HFFc6 (cell line): ENCODE measurements around the gene KNDC1. TPM values are rescaled to one million over a fixed set of nuclear protein-coding genes. Genes with fewer than 3 reads are reported as not detected.

Source experiments
- DNase-seq: peaks from one replicate; pipeline ENCODE4 v3.0.0-alpha.2; 2018
- H3K27ac Mint-ChIP-seq: 2 replicates; pipeline ENCODE4 v1.8.0; 2020; ENCODE audit warnings: mild to moderate bottlenecking, mixed read lengths
- H3K27me3 Mint-ChIP-seq: 2 replicates; pipeline ENCODE4 v1.8.0; 2021; ENCODE audit warnings: mild to moderate bottlenecking, moderate library complexity, mixed read lengths; ENCODE audit not compliant: insufficient read depth
- H3K36me3 Mint-ChIP-seq: 2 replicates; pipeline ENCODE4 v1.8.0; 2021; ENCODE audit warnings: low read depth, mixed read lengths
- H3K4me1 Mint-ChIP-seq: 2 replicates; pipeline ENCODE4 v1.8.0; 2020; ENCODE audit warnings: low read depth, mixed read lengths
- H3K4me3 Mint-ChIP-seq: 2 replicates; pipeline ENCODE4 v1.8.0; 2020; ENCODE audit warnings: mild to moderate bottlenecking, moderate library complexity, mixed read lengths
- H3K9me3 Mint-ChIP-seq: 2 replicates; pipeline ENCODE4 v1.8.0; 2020; ENCODE audit warnings: mild to moderate bottlenecking, mixed read lengths
- total RNA-seq, 6 experiments: library from RNA; stranded (reverse); fragmentation: NEBNext Ultra II Directional; extraction: Animal tissue kit (Norgen Biotek cat#: 25700); gene quantifications; 2 replicates in 1 of 6; 3 replicates in 5 of 6; pipeline ENCODE4 v1.2.3, GENCODE V29; 2021
- TF ChIP-seq, protein P1 (sequence below): fragments of 200-600 bp; sonication (generic); IDR thresholded peaks from 2 replicates; pipeline ENCODE4 v1.5.0; 2021; ENCODE audit warnings: antibody characterized with exemption, mild to moderate bottlenecking

KNDC1 gene
- total RNA-seq, 6 experiments from 2014 or later: 0.05 to 1.00 (median 0.28) TPM; not detected in 3

DNA sequence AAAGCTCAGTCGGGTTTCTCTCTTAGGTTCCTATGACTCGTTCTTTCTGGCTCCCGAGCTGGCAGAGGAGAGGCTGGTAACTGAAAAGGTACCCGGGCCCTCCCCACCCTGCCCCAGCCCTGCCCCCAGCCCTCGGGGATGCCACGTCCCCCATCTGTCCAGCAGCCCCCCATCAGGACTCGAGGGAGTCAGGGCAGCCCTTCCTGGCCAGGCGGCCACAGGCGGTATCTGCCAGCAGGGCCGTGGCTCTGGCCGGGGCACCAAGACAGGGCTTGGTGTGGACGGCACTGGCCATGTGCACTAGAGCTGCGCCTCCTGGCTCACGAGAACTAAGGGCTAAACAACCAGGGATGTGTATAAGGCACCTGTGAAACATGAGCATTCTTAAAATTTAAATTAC is 29.7 kb downstream of the KNDC1 start:
- H3K4me1 Mint-ChIP-seq: no peaks in the 10 kb centered on the region
- no peak overlapping the region for H3K4me3 Mint-ChIP-seq
- TF ChIP-seq, protein P1, sequence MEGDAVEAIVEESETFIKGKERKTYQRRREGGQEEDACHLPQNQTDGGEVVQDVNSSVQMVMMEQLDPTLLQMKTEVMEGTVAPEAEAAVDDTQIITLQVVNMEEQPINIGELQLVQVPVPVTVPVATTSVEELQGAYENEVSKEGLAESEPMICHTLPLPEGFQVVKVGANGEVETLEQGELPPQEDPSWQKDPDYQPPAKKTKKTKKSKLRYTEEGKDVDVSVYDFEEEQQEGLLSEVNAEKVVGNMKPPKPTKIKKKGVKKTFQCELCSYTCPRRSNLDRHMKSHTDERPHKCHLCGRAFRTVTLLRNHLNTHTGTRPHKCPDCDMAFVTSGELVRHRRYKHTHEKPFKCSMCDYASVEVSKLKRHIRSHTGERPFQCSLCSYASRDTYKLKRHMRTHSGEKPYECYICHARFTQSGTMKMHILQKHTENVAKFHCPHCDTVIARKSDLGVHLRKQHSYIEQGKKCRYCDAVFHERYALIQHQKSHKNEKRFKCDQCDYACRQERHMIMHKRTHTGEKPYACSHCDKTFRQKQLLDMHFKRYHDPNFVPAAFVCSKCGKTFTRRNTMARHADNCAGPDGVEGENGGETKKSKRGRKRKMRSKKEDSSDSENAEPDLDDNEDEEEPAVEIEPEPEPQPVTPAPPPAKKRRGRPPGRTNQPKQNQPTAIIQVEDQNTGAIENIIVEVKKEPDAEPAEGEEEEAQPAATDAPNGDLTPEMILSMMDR: no peak
- no peak overlapping the region for H3K27ac Mint-ChIP-seq
- H3K27me3 Mint-ChIP-seq: peaks cover 22% of the 10 kb centered on the region
- no peaks in the 10 kb centered on the region for H3K36me3 Mint-ChIP-seq
- peaks cover 10% of the 10 kb centered on the region for H3K9me3 Mint-ChIP-seq
- no peak for DNase-seq

DNA sequence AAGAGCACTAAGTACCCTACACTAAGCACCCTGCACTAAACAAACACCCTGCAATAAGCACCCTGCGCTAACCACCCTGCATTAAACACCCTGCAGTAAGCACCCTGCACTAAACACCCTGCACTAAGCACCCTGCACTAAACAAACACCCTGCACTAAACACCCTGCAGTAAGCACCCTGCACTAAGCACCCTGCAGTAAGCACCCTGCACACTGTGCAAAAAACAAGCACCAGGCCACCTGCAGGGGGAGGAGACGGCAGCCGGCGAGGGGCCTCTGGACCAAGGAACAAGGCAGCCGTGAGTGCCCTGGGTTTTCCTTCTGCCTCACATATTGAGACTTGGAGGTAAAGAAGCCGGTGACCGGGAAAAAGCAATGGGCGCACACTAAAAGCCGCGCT is 30.2 kb downstream of the KNDC1 start:
- peaks cover 14% of the 10 kb centered on the region; the same call in 1 of the 2 replicates for H3K9me3 Mint-ChIP-seq
- no peaks in the 10 kb centered on the region for H3K36me3 Mint-ChIP-seq

DNA sequence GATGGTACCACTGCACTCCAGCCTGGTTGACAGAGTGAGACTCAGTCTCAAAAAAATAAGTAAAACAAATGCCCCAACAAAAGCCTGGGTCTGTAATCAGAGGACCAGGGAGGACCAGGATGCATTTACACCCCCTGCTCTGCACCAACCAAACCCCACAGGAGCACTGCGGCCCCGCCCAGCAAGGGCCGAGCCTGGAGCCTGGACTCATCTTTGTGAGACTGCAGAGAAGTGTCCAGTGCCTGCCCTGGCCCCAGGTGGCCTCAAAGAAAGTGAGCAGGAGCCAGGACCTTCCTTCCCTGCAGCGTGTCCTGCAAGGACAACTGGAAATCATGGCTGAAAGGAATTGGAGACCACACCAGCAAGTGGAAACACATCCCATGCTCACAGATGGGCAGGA is 31.6 kb downstream of the KNDC1 start:
- Mint-ChIP-seq H3K4me1 (no peaks in the 10 kb centered on the region), H3K27me3 (peaks cover 19% of the 10 kb centered on the region), H3K4me3 (no peak overlapping the region), H3K27ac (no peak overlapping the region), H3K9me3 (peaks cover 18% of the 10 kb centered on the region; the same call in 1 of the 2 replicates), H3K36me3 (no peaks in the 10 kb centered on the region)
- DNase-seq: no peak
- TF ChIP-seq, protein P1: no peak

More for the DNA sequence above, 30.2 kb downstream of the KNDC1 start:
- DNase-seq: no peak
- TF ChIP-seq, protein P1: no peak
- no peak overlapping the region for H3K4me3 Mint-ChIP-seq
- H3K27ac Mint-ChIP-seq: no peak overlapping the region
- peaks cover 19% of the 10 kb centered on the region for H3K27me3 Mint-ChIP-seq
- H3K4me1 Mint-ChIP-seq: no peaks in the 10 kb centered on the region

DNA sequence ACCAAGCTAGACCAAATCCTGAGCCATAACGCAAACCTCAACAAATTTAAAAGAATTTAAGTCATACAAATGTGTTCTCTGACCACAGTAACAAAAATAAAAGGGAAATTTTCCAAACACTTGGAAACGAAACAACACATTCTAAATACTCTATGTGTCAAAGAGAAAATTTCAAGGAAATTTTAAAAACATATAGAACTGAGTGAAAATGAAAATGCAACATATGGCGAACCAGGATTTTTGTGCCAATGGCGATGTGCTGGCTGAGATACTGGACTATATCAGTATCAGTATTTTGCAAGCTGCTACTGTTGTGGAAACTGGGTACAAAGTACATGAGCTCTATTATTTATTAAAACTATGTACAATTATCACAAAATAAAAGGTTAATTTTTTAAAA is 34.1 kb downstream of the KNDC1 start:
- H3K27me3 Mint-ChIP-seq: peaks cover 19% of the 10 kb centered on the region
- H3K4me3 Mint-ChIP-seq: no peak overlapping the region
- H3K27ac Mint-ChIP-seq: no peak overlapping the region
- no peak for DNase-seq
- H3K36me3 Mint-ChIP-seq: no peaks in the 10 kb centered on the region
- no peaks in the 10 kb centered on the region for H3K4me1 Mint-ChIP-seq
- TF ChIP-seq, protein P1: no peak
- peaks cover 21% of the 10 kb centered on the region; the same call in 1 of the 2 replicates for H3K9me3 Mint-ChIP-seq

DNA sequence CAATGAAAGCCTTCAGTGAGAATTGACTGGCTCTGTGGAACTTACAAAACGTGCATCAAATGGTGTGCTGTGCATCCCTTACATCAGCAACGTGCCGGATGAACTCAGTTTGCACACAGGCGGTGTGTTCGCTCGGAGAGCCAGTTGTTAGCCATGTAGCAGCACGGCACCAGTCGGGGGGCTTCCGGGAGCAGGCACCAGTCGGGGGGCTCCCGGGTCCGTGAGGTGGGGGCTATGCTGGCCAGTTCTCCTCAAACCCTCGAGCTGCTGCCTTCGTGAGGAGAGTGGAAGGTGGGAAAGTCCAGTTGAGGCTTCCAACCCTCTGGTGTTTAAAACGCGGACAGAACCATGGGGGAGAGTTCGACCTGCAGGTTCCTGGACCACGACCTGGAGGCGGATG is 35.1 kb downstream of the KNDC1 start:
- TF ChIP-seq, protein P1: no peak
- H3K4me1 Mint-ChIP-seq: no peaks in the 10 kb centered on the region
- H3K4me3 Mint-ChIP-seq: no peak overlapping the region
- no peaks in the 10 kb centered on the region for H3K36me3 Mint-ChIP-seq
- H3K9me3 Mint-ChIP-seq: peaks cover 24% of the 10 kb centered on the region; the same call in 1 of the 2 replicates
- no peak for DNase-seq
- H3K27me3 Mint-ChIP-seq: peaks cover 16% of the 10 kb centered on the region; the same call in 1 of the 2 replicates
- no peak overlapping the region for H3K27ac Mint-ChIP-seq

DNA sequence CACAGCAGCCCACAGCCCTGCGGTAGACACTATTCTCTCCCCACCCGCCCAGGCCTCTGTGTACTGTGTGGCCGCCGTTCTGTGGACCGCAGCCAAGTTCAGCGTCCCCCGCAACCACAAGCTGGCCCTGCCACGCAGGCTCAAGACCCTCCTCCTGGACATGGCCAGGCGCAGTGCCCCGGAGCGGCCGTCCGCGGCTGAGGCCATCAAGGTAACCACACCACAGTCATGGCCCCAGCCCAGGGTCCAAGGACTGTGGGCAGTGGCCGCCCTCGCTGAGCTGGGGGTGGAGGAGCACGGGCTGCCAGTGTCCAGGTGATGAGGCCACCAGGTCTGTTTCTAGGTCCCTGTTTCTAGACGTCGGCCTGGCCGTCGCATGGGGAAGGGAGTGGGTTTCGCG is 35.6 kb downstream of the KNDC1 start:
- no peak overlapping the region for H3K4me3 Mint-ChIP-seq
- DNase-seq: no peak
- H3K9me3 Mint-ChIP-seq: peaks cover 24% of the 10 kb centered on the region; the same call in 1 of the 2 replicates

More for the DNA sequence above, 35.6 kb downstream of the KNDC1 start:
- Mint-ChIP-seq H3K36me3 (no peaks in the 10 kb centered on the region), H3K4me1 (no peaks in the 10 kb centered on the region), H3K27me3 (peaks cover 16% of the 10 kb centered on the region; the same call in 1 of the 2 replicates), H3K27ac (no peak overlapping the region)
- TF ChIP-seq, protein P1: no peak
